K562 (cell line): Measurements from ENCODE around the gene STX1B. TPM values are rescaled to one million over a fixed set of nuclear protein-coding genes. Genes with fewer than 3 reads are reported as not detected.

Experiments
- ARID1B ChIP-seq: fragments of 450-650 bp; IDR thresholded peaks from 2 replicates; pipeline ENCODE4 v1.6.1; 2016; ENCODE audit warnings: antibody characterized with exemption, mild to moderate bottlenecking, inconsistent platforms
- ASH1L ChIP-seq: fragments of 450-650 bp; IDR thresholded peaks from 2 replicates; pipeline ENCODE4 v1.6.1; 2018; ENCODE audit warnings: borderline replicate concordance, mild to moderate bottlenecking, low read depth; ENCODE audit not compliant: partially characterized antibody
- BRF2 ChIP-seq: IDR thresholded peaks from 3 replicates; pipeline ENCODE4 v1.6.1; 2011; ENCODE audit warnings: borderline replicate concordance, mild to moderate bottlenecking; ENCODE audit not compliant: insufficient read length, insufficient read depth
- CBX1 ChIP-seq: sonication (generic); IDR thresholded peaks from 2 replicates; pipeline ENCODE4 v1.6.1; 2016; ENCODE audit warnings: antibody characterized with exemption, low read depth, mild to moderate bottlenecking
- CTCF ChIP-seq, 3 experiments: IDR thresholded peaks in 2 of 3; conservative IDR thresholded peaks in 1 of 3; 2 replicates each; pipeline ENCODE4 v1.5.1; 2011 to 2012; ENCODE audit warnings: low read length in 3 of 3, mild to moderate bottlenecking in 3 of 3, control low read depth in 2 of 3, improper control_type of control experiment in 1 of 3, inconsistent platforms in 1 of 3, low read depth in 1 of 3, mixed read lengths in 1 of 3, moderate library complexity in 1 of 3; ENCODE audit not compliant: insufficient read depth in 2 of 3
- FOXJ2 ChIP-seq: fragments of 200-800 bp; sonication (Bioruptor generic); IDR thresholded peaks from 2 replicates; pipeline ENCODE4 v1.6.1; 2016; ENCODE audit warnings: missing genetic modification characterization, missing compliant biosample characterization
- FOXK2 ChIP-seq, 2 experiments: fragments of 450-650 bp; IDR thresholded peaks in 1 of 2; conservative IDR thresholded peaks in 1 of 2; 2 replicates each; pipeline ENCODE4 v1.6.1; 2016; ENCODE audit warnings: low read depth in 2 of 2, mild to moderate bottlenecking in 1 of 2
- HNRNPUL1 ChIP-seq: fragments of 200-400 bp; formaldehyde crosslinking; IDR thresholded peaks from 2 replicates; pipeline ENCODE4 v1.6.1; 2017; ENCODE audit warnings: low read length
- HSF4 ChIP-seq: fragments of 250-450 bp; sonication (Bioruptor Pico); IDR thresholded peaks from 2 replicates; pipeline ENCODE4 v2.1.2; 2022; ENCODE audit warnings: mild to moderate bottlenecking, moderate library complexity, borderline replicate concordance
- MEF2A ChIP-seq: IDR thresholded peaks from 2 replicates; pipeline ENCODE4 v1.6.1; 2011; ENCODE audit warnings: low read depth, mild to moderate bottlenecking, low read length, moderate library complexity; ENCODE audit not compliant: control insufficient read depth
- SAP30 ChIP-seq: fragments of 200-600 bp; sonication (generic); IDR thresholded peaks from 2 replicates; pipeline ENCODE4 v1.6.1; 2012; ENCODE audit warnings: borderline replicate concordance, low read depth, mild to moderate bottlenecking, moderate library complexity, low read length, control low read depth, inconsistent platforms; ENCODE audit not compliant: insufficient read depth, poor library complexity, severe bottlenecking
- SRSF7 ChIP-seq: fragments of 200-400 bp; formaldehyde crosslinking; optimal IDR thresholded peaks from 2 replicates; pipeline ENCODE3; 2017; ENCODE audit warnings: mild to moderate bottlenecking, low read depth, low read length
- STAG1 ChIP-seq: sonication (generic); formaldehyde crosslinking; IDR thresholded peaks from 2 replicates; pipeline ENCODE4 v1.5.0; 2020; ENCODE audit warnings: missing genetic modification reagents, borderline replicate concordance
- YY1 ChIP-seq, 3 experiments: IDR thresholded peaks; 2 replicates each; pipeline ENCODE4 v1.6.1; 2011; ENCODE audit warnings: low read length in 2 of 3, mild to moderate bottlenecking in 2 of 3, moderate library complexity in 2 of 3, borderline replicate concordance in 1 of 3, control low read depth in 1 of 3, low read depth in 1 of 3; ENCODE audit not compliant: insufficient read depth in 3 of 3, insufficient replicate concordance in 2 of 3, control insufficient read depth in 1 of 3, insufficient read length in 1 of 3; ENCODE audit errors: extremely low read depth in 1 of 3
- ZNF324 ChIP-seq: fragments of 250-450 bp; sonication (Bioruptor Pico); IDR thresholded peaks from 2 replicates; pipeline ENCODE4 v1.4.0; 2020; ENCODE audit warnings: mild to moderate bottlenecking
- ZNF431 ChIP-seq: sonication (generic); formaldehyde crosslinking; IDR thresholded peaks from 2 replicates; pipeline ENCODE4 v1.8.0; 2022; ENCODE audit warnings: mild to moderate bottlenecking, missing genetic modification reagents
- polyA plus RNA-seq, 8 experiments: library from polyadenylated mRNA; depleted of rRNA in 4 of 8; stranded (reverse) in 5 of 8; unstranded in 3 of 8; fragments of >200 nt; fragmentation: Nextera tagmentation in 2 of 8; fragmentation: Illumina TruSeq in 1 of 8; extraction: Ambion mirVana in 2 of 8; extraction: Trizol in 1 of 8; gene quantifications; 2 replicates each; pipeline versions ENCODE4 v1.2.1 to v1.2.3, GENCODE V29; 2011 to 2014; ENCODE audit warnings: inconsistent platforms in 1 of 8, missing spikeins in 1 of 8
- total RNA-seq, 7 experiments: library from RNA; depleted of rRNA in 6 of 7; stranded (reverse); fragments of >200 nt in 6 of 7; fragmentation: Illumina TruSeq in 2 of 7; extraction: Trizol in 2 of 7; gene quantifications; 2 replicates each; pipeline versions ENCODE4 v1.2.1 to v1.2.3, GENCODE V29; 2011 to 2021; ENCODE audit warnings: low replicate concordance in 1 of 7
- TF ChIP-seq, protein P1 (sequence below): fragments of 150-350 bp; conservative IDR thresholded peaks from 2 replicates; pipeline ENCODE4 v1.6.1; 2014; ENCODE audit warnings: low read length
- TF ChIP-seq, protein P2 (sequence below): sonication (generic); formaldehyde crosslinking; IDR thresholded peaks from 2 replicates; pipeline ENCODE4 v1.9.0; 2022; ENCODE audit warnings: mild to moderate bottlenecking, missing genetic modification reagents

STX1B gene
- total and polyA plus RNA-seq, 9 of the 15 experiments (the other 6 are each of a cell fraction or from before 2014, with no cell fraction given): 0.07 to 2.5 (median 0.86) TPM

DNA sequence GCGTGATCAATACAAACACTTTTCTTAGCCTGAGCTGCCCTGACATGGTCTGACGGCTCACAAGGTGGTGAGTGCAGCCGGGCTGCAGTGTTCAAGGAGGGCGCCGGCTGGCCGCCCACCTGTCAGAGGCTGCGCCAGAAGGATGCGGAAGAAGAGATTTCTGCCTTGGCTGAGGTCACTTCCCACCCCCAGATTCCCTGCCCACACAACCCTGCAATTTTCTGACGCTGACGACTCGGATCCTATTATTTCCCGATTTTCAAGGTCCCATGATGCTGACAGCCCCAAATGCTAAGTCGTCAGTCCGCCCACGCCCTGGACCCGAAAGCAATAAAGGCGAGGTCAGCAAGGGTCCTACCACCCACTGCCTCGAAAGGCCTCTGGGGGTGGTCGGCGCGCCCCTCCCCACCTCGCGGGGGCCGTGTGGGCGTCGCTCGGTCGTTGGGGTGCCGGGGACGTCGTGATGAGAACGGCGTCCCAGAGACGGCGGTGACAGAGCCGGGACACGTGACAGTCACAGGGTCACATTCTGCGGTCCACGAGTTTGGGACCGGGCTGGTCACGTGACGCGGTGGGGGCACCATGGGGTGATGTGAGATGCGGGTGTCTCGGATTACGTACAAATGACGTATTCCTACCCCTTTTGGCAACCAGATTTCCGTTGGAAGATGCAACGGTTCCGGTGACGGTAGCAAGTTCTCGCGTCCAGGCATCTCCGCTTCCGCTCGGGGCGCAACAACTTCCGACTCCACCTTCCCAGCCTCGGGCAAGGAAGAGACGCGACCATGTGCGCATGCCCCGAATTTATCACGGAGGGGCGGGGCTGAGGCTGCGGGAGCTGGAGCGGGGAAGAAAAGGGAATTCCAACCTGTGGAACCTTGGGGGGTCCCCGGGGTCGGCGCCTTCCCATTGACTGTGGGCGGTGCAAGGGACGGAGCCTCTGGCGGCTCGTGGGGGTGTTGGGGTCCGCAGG, 22.6 kb upstream of the STX1B start, which contains the start of gene STX4 (continued):
- no peak for TF ChIP-seq STAG1 (CRISPR knock-in tag)
- peak; percentile 64 for TF ChIP-seq CBX1
- peak; percentile 85 for TF ChIP-seq ASH1L
- TF ChIP-seq CTCF (IDR thresholded peaks at IDR 0.05 in 2 of 3, conservative IDR thresholded peaks at IDR 0.05 in 1 of 3; ENCODE audit: insufficient read depth in 2 of 3, low read depth in 1 of 3, low read length in 3 of 3): no peak; a peak in 1 of 6 replicates
- 0 out of 2 replicates have a peak, but pooled peaks have one; percentile 56 for TF ChIP-seq ZNF431 (CRISPR knock-in tag)
- TF ChIP-seq, protein P1, sequence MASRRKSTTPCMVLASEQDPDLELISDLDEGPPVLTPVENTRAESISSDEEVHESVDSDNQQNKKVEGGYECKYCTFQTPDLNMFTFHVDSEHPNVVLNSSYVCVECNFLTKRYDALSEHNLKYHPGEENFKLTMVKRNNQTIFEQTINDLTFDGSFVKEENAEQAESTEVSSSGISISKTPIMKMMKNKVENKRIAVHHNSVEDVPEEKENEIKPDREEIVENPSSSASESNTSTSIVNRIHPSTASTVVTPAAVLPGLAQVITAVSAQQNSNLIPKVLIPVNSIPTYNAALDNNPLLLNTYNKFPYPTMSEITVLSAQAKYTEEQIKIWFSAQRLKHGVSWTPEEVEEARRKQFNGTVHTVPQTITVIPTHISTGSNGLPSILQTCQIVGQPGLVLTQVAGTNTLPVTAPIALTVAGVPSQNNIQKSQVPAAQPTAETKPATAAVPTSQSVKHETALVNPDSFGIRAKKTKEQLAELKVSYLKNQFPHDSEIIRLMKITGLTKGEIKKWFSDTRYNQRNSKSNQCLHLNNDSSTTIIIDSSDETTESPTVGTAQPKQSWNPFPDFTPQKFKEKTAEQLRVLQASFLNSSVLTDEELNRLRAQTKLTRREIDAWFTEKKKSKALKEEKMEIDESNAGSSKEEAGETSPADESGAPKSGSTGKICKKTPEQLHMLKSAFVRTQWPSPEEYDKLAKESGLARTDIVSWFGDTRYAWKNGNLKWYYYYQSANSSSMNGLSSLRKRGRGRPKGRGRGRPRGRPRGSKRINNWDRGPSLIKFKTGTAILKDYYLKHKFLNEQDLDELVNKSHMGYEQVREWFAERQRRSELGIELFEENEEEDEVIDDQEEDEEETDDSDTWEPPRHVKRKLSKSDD: 0 out of 2 replicates have a peak, but pooled peaks have one; percentile 37
- TF ChIP-seq HSF4: no peak
- TF ChIP-seq, protein P2, sequence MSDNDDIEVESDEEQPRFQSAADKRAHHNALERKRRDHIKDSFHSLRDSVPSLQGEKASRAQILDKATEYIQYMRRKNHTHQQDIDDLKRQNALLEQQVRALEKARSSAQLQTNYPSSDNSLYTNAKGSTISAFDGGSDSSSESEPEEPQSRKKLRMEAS (CRISPR knock-in tag): peak; percentile 99
- TF ChIP-seq SAP30: peak; percentile 62
- peak; percentile 58; the same call in 1 of the 2 replicates for TF ChIP-seq MEF2A
- no peak for TF ChIP-seq SRSF7
- peak; percentile 52 for TF ChIP-seq ARID1B
- no peak for TF ChIP-seq HNRNPUL1
- 0 out of 2 replicates have a peak, but pooled peaks have one; percentile 51 for TF ChIP-seq FOXJ2 (tag)
- no peak for TF ChIP-seq BRF2
- TF ChIP-seq YY1 (IDR thresholded peaks at IDR 0.05; ENCODE audit: borderline replicate concordance in 1 of 3, control insufficient read depth in 1 of 3, extremely low read depth in 1 of 3, insufficient read depth in 3 of 3, insufficient read length in 1 of 3, insufficient replicate concordance in 2 of 3, low read depth in 1 of 3, low read length in 2 of 3): peak in 2 of 3 experiments; percentile 42 to 76
- peak; percentile 69 to 92 for TF ChIP-seq FOXK2 (conservative IDR thresholded peaks at IDR 0.05 in 1 of 2, IDR thresholded peaks at IDR 0.05 in 1 of 2; ENCODE audit: low read depth in 2 of 2)
- 0 out of 2 replicates have a peak, but pooled peaks have one; percentile 18 for TF ChIP-seq ZNF324 (CRISPR knock-in tag)
